ENCODE measurements around the gene VTN. TPM values are rescaled to one million over a fixed set of nuclear protein-coding genes. Genes with fewer than 3 reads are reported as not detected.

VTN gene
- total and polyA plus RNA-seq, 2 experiments from 2014 or later = 0.16 TPM; not detected in 1

DNA sequence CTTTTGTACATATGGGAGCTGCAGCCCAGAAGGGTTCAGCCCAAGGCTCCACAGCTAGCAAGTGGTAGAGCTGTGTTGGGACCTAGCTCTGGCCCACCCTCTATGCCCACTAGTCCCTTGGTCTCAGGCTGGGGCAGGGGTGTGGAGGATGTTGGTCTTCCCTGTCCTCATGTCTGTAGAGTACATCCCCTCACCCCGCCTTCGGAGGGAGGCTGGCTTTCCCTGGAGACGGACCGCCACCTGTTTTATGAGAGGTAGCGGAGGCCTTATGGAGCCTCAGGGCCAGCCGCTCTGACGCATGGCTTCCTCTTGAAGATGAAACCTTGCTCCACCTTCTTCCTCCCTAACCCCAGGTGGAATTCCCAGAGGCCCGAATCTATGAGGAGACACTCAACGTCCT, 26.1 kb downstream of the VTN start:
- ATAC-seq (no peak), DNase-seq (ENCODE audit: low spot score) (no peak)
- no peaks in the 10 kb centered on the region for H3K27me3 ChIP-seq (ENCODE audit: insufficient read depth)
- no peak overlapping the region for H3K27ac ChIP-seq (ENCODE audit: low read depth)
- H3F3A ChIP-seq (replicated peaks; ENCODE audit: low read depth) = no peaks in the 10 kb centered on the region
- H2AFZ ChIP-seq = no peak overlapping the region
- H3K79me2 ChIP-seq (replicated peaks; ENCODE audit: insufficient read depth) = no peaks in the 10 kb centered on the region
- H3K4me3 Mint-ChIP-seq = no peak overlapping the region
- H3K4me1 ChIP-seq (ENCODE audit: insufficient read depth) = no peaks in the 10 kb centered on the region; the same call in 1 of the 2 replicates
- peaks cover 15% of the 10 kb centered on the region for H3K36me3 ChIP-seq (ENCODE audit: insufficient read depth)
- H3K27ac Mint-ChIP-seq = no peak overlapping the region
- peaks cover 48% of the 10 kb centered on the region for H3K36me3 Mint-ChIP-seq (ENCODE audit: low read depth)
- TF ChIP-seq ZNF331 (CRISPR knock-in tag; IDR thresholded peaks at IDR 0.05; ENCODE audit: low read depth) (no peak), EZH2phosphoT487 (IDR thresholded peaks at IDR 0.05; ENCODE audit: unreplicated experiment) (no peak), CREB1 (CRISPR knock-in tag; IDR thresholded peaks at IDR 0.05; ENCODE audit: low read depth) (no peak), POLR2AphosphoS5 (IDR thresholded peaks at IDR 0.05; ENCODE audit: low read depth) (no peak)
- TF ChIP-seq, protein P1, sequence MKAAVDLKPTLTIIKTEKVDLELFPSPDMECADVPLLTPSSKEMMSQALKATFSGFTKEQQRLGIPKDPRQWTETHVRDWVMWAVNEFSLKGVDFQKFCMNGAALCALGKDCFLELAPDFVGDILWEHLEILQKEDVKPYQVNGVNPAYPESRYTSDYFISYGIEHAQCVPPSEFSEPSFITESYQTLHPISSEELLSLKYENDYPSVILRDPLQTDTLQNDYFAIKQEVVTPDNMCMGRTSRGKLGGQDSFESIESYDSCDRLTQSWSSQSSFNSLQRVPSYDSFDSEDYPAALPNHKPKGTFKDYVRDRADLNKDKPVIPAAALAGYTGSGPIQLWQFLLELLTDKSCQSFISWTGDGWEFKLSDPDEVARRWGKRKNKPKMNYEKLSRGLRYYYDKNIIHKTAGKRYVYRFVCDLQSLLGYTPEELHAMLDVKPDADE (IDR thresholded peaks at IDR 0.05) = no peak
- no peaks in the 10 kb centered on the region for H3K9me2 ChIP-seq (ENCODE audit: insufficient read depth)
- H3K27me3 Mint-ChIP-seq (ENCODE audit: insufficient read depth, low read depth, poor library complexity) = peaks cover 7% of the 10 kb centered on the region
- no peaks in the 10 kb centered on the region for H3K9me3 Mint-ChIP-seq
- H3K4me1 Mint-ChIP-seq = peaks cover 16% of the 10 kb centered on the region
- peaks cover 8% of the 10 kb centered on the region; the same call in 1 of the 2 replicates for H4K20me1 ChIP-seq (replicated peaks; ENCODE audit: insufficient read depth)
- no peak overlapping the region for H3K4me2 ChIP-seq
- no peak overlapping the region for H3K4me3 ChIP-seq

DNA sequence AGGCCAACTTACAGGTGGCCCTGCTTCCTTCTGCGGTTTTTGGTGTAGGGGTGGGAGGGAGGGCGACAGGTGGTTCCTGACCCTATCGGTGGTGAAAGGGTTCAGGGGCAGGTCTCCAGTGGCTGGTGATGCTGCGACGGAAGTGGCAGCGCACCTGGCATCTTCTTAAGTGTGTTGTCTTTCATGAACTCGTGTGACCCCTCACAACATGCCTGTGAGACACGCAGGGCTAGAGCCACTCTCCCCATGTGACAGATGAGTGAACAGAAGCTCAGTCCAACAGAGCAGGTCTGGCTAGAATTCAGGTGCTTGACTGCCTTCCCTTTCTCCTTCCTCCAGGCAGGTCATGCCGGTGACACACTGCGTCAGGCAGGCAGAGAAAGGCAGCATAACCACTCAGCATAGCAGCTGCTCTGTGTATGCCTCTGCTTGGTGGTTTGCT, 26.6 kb downstream of the VTN start:
- H3K4me1 ChIP-seq (ENCODE audit: insufficient read depth) = no peaks in the 10 kb centered on the region; the same call in 1 of the 2 replicates
- no peak for DNase-seq (ENCODE audit: low spot score)
- H3K9me2 ChIP-seq (ENCODE audit: insufficient read depth) = no peaks in the 10 kb centered on the region
- no peak for ATAC-seq
- TF ChIP-seq EZH2phosphoT487 (IDR thresholded peaks at IDR 0.05; ENCODE audit: unreplicated experiment) (no peak), ZNF114 (CRISPR knock-in tag; IDR thresholded peaks at IDR 0.05) (no peak), STAT1 (IDR thresholded peaks at IDR 0.05; ENCODE audit: unreplicated experiment) (no peak), NANOG (IDR thresholded peaks at IDR 0.05; ENCODE audit: borderline replicate concordance) (no peak), CREB1 (CRISPR knock-in tag; IDR thresholded peaks at IDR 0.05; ENCODE audit: low read depth) (no peak), JUNB (IDR thresholded peaks at IDR 0.05; ENCODE audit: unreplicated experiment) (no peak), POLR2AphosphoS5 (IDR thresholded peaks at IDR 0.05; ENCODE audit: low read depth) (no peak)
- TF ChIP-seq, protein P2, sequence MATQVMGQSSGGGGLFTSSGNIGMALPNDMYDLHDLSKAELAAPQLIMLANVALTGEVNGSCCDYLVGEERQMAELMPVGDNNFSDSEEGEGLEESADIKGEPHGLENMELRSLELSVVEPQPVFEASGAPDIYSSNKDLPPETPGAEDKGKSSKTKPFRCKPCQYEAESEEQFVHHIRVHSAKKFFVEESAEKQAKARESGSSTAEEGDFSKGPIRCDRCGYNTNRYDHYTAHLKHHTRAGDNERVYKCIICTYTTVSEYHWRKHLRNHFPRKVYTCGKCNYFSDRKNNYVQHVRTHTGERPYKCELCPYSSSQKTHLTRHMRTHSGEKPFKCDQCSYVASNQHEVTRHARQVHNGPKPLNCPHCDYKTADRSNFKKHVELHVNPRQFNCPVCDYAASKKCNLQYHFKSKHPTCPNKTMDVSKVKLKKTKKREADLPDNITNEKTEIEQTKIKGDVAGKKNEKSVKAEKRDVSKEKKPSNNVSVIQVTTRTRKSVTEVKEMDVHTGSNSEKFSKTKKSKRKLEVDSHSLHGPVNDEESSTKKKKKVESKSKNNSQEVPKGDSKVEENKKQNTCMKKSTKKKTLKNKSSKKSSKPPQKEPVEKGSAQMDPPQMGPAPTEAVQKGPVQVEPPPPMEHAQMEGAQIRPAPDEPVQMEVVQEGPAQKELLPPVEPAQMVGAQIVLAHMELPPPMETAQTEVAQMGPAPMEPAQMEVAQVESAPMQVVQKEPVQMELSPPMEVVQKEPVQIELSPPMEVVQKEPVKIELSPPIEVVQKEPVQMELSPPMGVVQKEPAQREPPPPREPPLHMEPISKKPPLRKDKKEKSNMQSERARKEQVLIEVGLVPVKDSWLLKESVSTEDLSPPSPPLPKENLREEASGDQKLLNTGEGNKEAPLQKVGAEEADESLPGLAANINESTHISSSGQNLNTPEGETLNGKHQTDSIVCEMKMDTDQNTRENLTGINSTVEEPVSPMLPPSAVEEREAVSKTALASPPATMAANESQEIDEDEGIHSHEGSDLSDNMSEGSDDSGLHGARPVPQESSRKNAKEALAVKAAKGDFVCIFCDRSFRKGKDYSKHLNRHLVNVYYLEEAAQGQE (IDR thresholded peaks at IDR 0.05; ENCODE audit: unreplicated experiment) = no peak
- TF ChIP-seq, protein P3, sequence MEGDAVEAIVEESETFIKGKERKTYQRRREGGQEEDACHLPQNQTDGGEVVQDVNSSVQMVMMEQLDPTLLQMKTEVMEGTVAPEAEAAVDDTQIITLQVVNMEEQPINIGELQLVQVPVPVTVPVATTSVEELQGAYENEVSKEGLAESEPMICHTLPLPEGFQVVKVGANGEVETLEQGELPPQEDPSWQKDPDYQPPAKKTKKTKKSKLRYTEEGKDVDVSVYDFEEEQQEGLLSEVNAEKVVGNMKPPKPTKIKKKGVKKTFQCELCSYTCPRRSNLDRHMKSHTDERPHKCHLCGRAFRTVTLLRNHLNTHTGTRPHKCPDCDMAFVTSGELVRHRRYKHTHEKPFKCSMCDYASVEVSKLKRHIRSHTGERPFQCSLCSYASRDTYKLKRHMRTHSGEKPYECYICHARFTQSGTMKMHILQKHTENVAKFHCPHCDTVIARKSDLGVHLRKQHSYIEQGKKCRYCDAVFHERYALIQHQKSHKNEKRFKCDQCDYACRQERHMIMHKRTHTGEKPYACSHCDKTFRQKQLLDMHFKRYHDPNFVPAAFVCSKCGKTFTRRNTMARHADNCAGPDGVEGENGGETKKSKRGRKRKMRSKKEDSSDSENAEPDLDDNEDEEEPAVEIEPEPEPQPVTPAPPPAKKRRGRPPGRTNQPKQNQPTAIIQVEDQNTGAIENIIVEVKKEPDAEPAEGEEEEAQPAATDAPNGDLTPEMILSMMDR (conservative IDR thresholded peaks at IDR 0.05; ENCODE audit: low read depth in 2 of 2) = no peak
- no peaks in the 10 kb centered on the region for H3K27me3 ChIP-seq (ENCODE audit: insufficient read depth)
- no peak overlapping the region for H3K27ac ChIP-seq (ENCODE audit: low read depth)
- Mint-ChIP-seq H3K4me1 (peaks cover 16% of the 10 kb centered on the region), H3K27me3 (ENCODE audit: insufficient read depth, low read depth, poor library complexity) (peaks cover 4% of the 10 kb centered on the region), H3K27ac (no peak overlapping the region), H3K36me3 (ENCODE audit: low read depth) (peaks cover 43% of the 10 kb centered on the region), H3K4me3 (no peak overlapping the region), H3K9me3 (no peaks in the 10 kb centered on the region)
- H3K36me3 ChIP-seq (ENCODE audit: insufficient read depth) = peaks cover 15% of the 10 kb centered on the region
- peaks cover 8% of the 10 kb centered on the region; the same call in 1 of the 2 replicates for H4K20me1 ChIP-seq (replicated peaks; ENCODE audit: insufficient read depth)
- H3F3A ChIP-seq (replicated peaks; ENCODE audit: low read depth) = no peaks in the 10 kb centered on the region
- H3K4me2 ChIP-seq = no peak overlapping the region
- no peak overlapping the region for H2AFZ ChIP-seq
- peaks cover under 1% of the 10 kb centered on the region; the same call in 1 of the 2 replicates for H3K79me2 ChIP-seq (replicated peaks; ENCODE audit: insufficient read depth)
- no peak overlapping the region for H3K4me3 ChIP-seq

Measured in GM23338 (cell line).